Measurements from ENCODE around the gene SPATA2L.
"Not testable (repeated sequence)": the region's sequence is repeated elsewhere in the genome, so short reads cannot be mapped to it uniquely, and the experiment has no call there.

SPATA2L gene

GRCh38 chr16:89706518-89707260 lies 5.2 kb upstream of the SPATA2L start:
- no peak for DNase-seq

GRCh38 chr16:89705006-89705405 lies 3.5 kb upstream of the SPATA2L start:
- no peak for DNase-seq

GRCh38 chr16:89704281-89704680 lies 2.8 kb upstream of the SPATA2L start:
- no peak for DNase-seq

GRCh38 chr16:89700649-89701424 lies 668 bp downstream of the SPATA2L start:
- DNase-seq = peak; percentile 17

GRCh38 chr16:89700100-89700648 lies 1.3 kb downstream of the SPATA2L start:
- DNase-seq = peak; percentile 94

- DNase-seq = not testable (repeated sequence)
These were observed 1.8 kb downstream of the SPATA2L start for GRCh38 chr16:89699629-89700099.

GRCh38 chr16:89698717-89699116 lies 2.8 kb downstream of the SPATA2L start:
- not testable (repeated sequence) for DNase-seq

GRCh38 chr16:89697616-89698331 lies 3.7 kb downstream of the SPATA2L start:
- no peak for DNase-seq

- DNase-seq = no peak
These were observed 4.3 kb downstream of the SPATA2L start for GRCh38 chr16:89697161-89697615.

- no peak for DNase-seq
These were observed 4.8 kb downstream of the SPATA2L start for GRCh38 chr16:89696670-89697128.

GRCh38 chr16:89695875-89696669 lies 5.4 kb downstream of the SPATA2L start:
- no peak for DNase-seq

- no peak for DNase-seq
These were observed 6.2 kb downstream of the SPATA2L start for GRCh38 chr16:89695086-89695874.

- DNase-seq = not testable (repeated sequence)
These were observed 6.8 kb downstream of the SPATA2L start for GRCh38 chr16:89694784-89695085.

GRCh38 chr16:89693931-89694783 lies 7.3 kb downstream of the SPATA2L start:
- no peak for DNase-seq

- no peak for DNase-seq
These were observed 8.2 kb downstream of the SPATA2L start for GRCh38 chr16:89693289-89693731.

GRCh38 chr16:89691986-89692569 lies 9.4 kb downstream of the SPATA2L start:
- DNase-seq = no peak

- DNase-seq = no peak
These were observed 10.1 kb downstream of the SPATA2L start for GRCh38 chr16:89691231-89691985.

- no peak for DNase-seq
These were observed 11.1 kb downstream of the SPATA2L start for GRCh38 chr16:89690392-89690901.

GRCh38 chr16:89689621-89690020 lies 11.9 kb downstream of the SPATA2L start:
- DNase-seq = not testable (repeated sequence)
